ENCODE measurements around the gene COX20. TPM values are rescaled to one million over a fixed set of nuclear protein-coding genes. Genes with fewer than 3 reads are reported as not detected.

COX20 gene
- total RNA-seq, 1 donor from 2014 or later: 29.3 TPM

- no peak overlapping the region for H3K4me3 Mint-ChIP-seq
These were observed 22.9 kb downstream of the COX20 start for GRCh38 chr1:244858357-244858756.

DNA sequence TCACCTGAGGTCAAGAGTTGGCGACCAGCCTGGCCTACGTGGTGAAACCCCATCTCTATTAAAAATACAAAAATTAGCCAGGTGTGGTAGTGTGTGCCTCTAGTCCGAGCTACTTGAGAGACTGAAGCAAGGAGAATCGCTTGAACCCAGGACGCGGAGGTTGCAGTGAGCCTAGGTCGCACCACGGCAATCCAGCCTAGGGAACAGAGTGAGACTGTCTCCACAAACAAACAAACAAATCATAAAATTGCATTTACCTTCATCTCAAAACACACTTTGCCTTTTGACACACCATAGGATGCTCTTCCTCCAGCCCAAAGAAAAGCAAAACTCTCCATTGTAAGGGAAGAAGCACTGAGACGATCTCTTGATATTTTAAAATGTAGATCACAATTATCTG lies 24.6 kb downstream of the COX20 start:
- TF ChIP-seq CTCF (IDR thresholded peaks at IDR 0.05; ENCODE audit: unreplicated experiment): no peak
- Mint-ChIP-seq H3K4me1 (peaks cover 37% of the 10 kb centered on the region), H3K36me3 (peaks cover 46% of the 10 kb centered on the region), H3K4me3 (peak overlapping the region; percentile 86), H3K9me3 (no peaks in the 10 kb centered on the region), H3K27ac (peak overlapping the region; percentile 48), H3K27me3 (ENCODE audit: low read depth) (no peaks in the 10 kb centered on the region)
- DNase-seq (ENCODE audit: low spot score in 2 of 2, unreplicated experiment in 2 of 2): no peak

More at GRCh38 chr1:244858357-244858756, 22.9 kb downstream of the COX20 start:
- no peak for DNase-seq (ENCODE audit: low spot score in 2 of 2, unreplicated experiment in 2 of 2)
- Mint-ChIP-seq H3K9me3 (no peaks in the 10 kb centered on the region), H3K4me1 (peaks cover 34% of the 10 kb centered on the region), H3K27ac (peak overlapping the region; percentile 28), H3K27me3 (ENCODE audit: low read depth) (no peaks in the 10 kb centered on the region), H3K36me3 (peaks cover 59% of the 10 kb centered on the region)
- no peak for TF ChIP-seq CTCF (IDR thresholded peaks at IDR 0.05; ENCODE audit: unreplicated experiment)

GRCh38 chr1:244860914-244861610 lies 25.6 kb downstream of the COX20 start:
- Mint-ChIP-seq H3K36me3 (peaks cover 37% of the 10 kb centered on the region), H3K4me1 (peaks cover 45% of the 10 kb centered on the region), H3K4me3 (peak overlapping the region; percentile 86), H3K9me3 (no peaks in the 10 kb centered on the region), H3K27me3 (ENCODE audit: low read depth) (no peaks in the 10 kb centered on the region), H3K27ac (peak overlapping the region; percentile 85)
- no peak for TF ChIP-seq CTCF (IDR thresholded peaks at IDR 0.05; ENCODE audit: unreplicated experiment)
- no peak for DNase-seq (ENCODE audit: low spot score in 2 of 2, unreplicated experiment in 2 of 2)

DNA sequence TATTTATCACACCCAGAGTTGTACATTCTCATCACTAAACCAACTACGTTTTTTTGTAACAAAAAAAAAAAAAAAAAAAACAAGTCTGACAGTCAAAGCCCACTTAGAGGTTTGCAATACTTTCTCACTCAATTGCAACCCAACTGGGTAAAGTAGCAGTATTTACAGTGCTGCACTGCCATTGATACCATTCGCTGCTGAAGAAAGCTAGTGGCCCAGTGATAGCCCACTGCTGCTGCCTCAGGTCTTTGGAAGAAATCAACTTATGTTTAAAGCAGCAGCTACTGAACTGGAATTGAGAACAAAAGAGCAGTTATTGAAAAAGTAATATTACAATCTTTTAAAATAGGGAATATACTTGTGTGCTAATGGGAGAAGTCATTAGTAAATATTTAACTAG lies 26.2 kb downstream of the COX20 start:
- Mint-ChIP-seq H3K4me3 (peak overlapping the region; percentile 86), H3K4me1 (peaks cover 51% of the 10 kb centered on the region), H3K36me3 (peaks cover 30% of the 10 kb centered on the region), H3K27ac (peak overlapping the region; percentile 85), H3K9me3 (no peaks in the 10 kb centered on the region), H3K27me3 (ENCODE audit: low read depth) (no peaks in the 10 kb centered on the region)
- no peak for TF ChIP-seq CTCF (IDR thresholded peaks at IDR 0.05; ENCODE audit: unreplicated experiment)
- DNase-seq (ENCODE audit: low spot score in 2 of 2, unreplicated experiment in 2 of 2): no peak

GRCh38 chr1:244862354-244862698 lies 26.9 kb downstream of the COX20 start:
- no peak for TF ChIP-seq CTCF (IDR thresholded peaks at IDR 0.05; ENCODE audit: unreplicated experiment)
- H3K36me3 Mint-ChIP-seq: peaks cover 27% of the 10 kb centered on the region
- no peaks in the 10 kb centered on the region for H3K27me3 Mint-ChIP-seq (ENCODE audit: low read depth)
- H3K9me3 Mint-ChIP-seq: no peaks in the 10 kb centered on the region
- peak overlapping the region; percentile 99 for H3K27ac Mint-ChIP-seq
- no peak for DNase-seq (ENCODE audit: low spot score in 2 of 2, unreplicated experiment in 2 of 2)
- H3K4me1 Mint-ChIP-seq: peaks cover 54% of the 10 kb centered on the region
- H3K4me3 Mint-ChIP-seq: peak overlapping the region; percentile 86
